ENCODE results near the gene UNC13B.

- TF ChIP-seq, protein P1, sequence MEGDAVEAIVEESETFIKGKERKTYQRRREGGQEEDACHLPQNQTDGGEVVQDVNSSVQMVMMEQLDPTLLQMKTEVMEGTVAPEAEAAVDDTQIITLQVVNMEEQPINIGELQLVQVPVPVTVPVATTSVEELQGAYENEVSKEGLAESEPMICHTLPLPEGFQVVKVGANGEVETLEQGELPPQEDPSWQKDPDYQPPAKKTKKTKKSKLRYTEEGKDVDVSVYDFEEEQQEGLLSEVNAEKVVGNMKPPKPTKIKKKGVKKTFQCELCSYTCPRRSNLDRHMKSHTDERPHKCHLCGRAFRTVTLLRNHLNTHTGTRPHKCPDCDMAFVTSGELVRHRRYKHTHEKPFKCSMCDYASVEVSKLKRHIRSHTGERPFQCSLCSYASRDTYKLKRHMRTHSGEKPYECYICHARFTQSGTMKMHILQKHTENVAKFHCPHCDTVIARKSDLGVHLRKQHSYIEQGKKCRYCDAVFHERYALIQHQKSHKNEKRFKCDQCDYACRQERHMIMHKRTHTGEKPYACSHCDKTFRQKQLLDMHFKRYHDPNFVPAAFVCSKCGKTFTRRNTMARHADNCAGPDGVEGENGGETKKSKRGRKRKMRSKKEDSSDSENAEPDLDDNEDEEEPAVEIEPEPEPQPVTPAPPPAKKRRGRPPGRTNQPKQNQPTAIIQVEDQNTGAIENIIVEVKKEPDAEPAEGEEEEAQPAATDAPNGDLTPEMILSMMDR (IDR thresholded peaks at IDR 0.05) = no peak
- TF ChIP-seq POLR2A (IDR thresholded peaks at IDR 0.05) = no peak
These were observed 204.8 kb downstream of the UNC13B start for GRCh38 chr9:35366627-35367026.
